GM12891 (cell line): ENCODE measurements around the gene HMG20A.

Experiments used
- POLR2A ChIP-seq: IDR thresholded peaks from 2 replicates; pipeline ENCODE4 v1.6.1; 2011; ENCODE audit warnings: low read depth, low read length, control low read depth
- POLR2AphosphoS5 ChIP-seq: IDR thresholded peaks from 2 replicates; pipeline ENCODE4 v1.6.1; 2011; ENCODE audit warnings: low read depth, low read length, control low read depth
- POU2F2 ChIP-seq: IDR thresholded peaks from 2 replicates; pipeline ENCODE4 v1.6.1; 2011; ENCODE audit warnings: low read depth, mild to moderate bottlenecking, control low read depth, low read length, moderate library complexity
- SPI1 ChIP-seq: IDR thresholded peaks from 2 replicates; pipeline ENCODE4 v1.6.1; 2011; ENCODE audit warnings: low read depth, low read length, control low read depth
- TAF1 ChIP-seq: IDR thresholded peaks from 2 replicates; pipeline ENCODE4 v1.6.1; 2011; ENCODE audit warnings: low read depth, low read length, control low read depth

DNA sequence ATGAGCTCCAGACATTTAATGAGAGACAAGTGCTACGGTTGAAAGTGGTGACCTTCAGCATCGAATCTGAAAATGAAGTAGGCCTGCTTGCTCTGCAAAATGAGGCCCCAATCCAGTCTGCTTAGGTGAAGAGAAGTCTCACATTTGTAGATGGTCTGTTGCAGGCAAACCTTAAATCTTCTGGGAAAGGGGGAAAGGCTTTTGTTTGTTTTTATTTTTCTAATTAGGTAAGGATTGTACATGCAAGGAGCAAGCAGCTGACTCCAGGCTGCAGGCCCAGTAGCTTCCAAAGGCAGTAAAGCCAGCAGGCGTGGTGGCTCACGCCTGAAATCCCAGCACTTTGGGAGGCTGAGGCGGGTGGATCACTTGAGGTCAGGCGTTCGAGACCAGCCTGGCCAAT, 74.3 kb downstream of the HMG20A start:
- no peak for TF ChIP-seq TAF1
- no peak for TF ChIP-seq SPI1
- no peak for TF ChIP-seq POLR2AphosphoS5
- no peak for TF ChIP-seq POLR2A
- no peak for TF ChIP-seq POU2F2
